HTERT RPE-1 (cell line): Measurements from ENCODE around the gene ALAD.
"Not testable (repeated sequence)": the region's sequence is repeated elsewhere in the genome, so short reads cannot be mapped to it uniquely, and the experiment has no call there.

Experiments used
- in situ Hi-C: fragments of 300-500 bp; cut with MboI; formaldehyde crosslinking; loops from 4 replicates; pipeline ENCODE4 v1.14.3; 2020; ENCODE audit warnings: low sequenced_read_pairs

The ALAD gene

GRCh38 chr9:113401027-113401792 is at the start of gene ALAD:
Gene ALAD, minus strand, starts transcription at chr9:113401284. Its CDS starts 7,725 bp downstream, at chr9:113393559.
- in situ Hi-C loops = no loop called here

DNA sequence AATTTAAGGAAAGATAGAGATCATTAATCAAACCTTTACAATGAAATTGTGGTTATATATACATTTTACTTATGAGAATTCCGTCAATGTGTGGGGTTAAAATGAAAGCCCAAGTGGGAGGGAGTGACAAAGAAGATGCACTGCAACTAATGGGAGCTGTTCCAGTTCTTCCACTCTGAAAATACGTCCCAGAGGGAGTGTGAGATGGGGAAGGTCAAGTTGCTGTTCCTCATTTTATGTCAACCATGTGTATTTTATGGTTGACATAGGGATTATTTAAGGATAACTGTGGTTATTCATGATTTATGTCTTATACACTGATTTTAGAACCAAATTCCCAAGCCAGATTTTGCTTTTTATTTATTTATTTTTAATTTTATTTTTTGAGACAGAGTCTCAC is 48.3 kb upstream of the ALAD start:
- in situ Hi-C loops = no loop called here

DNA sequence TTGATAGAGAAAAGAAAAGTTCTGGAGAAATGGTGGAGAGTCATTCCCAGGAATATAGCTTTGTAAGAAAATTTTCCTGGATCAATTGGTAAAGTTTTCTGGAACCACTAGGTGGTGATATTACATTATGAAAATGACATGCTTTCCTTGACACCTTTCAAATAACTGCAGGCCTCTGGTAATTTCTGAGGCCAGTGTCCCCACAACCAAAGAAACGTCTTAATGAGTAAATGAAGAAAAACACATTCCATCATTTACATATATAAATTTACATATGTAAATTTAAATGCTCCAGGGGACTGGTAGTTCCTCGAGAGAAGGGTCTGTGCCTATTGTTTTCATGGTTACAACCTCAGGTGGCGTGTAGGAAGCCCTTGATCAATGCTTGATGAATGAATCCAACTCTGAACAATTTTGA is 45.2 kb upstream of the ALAD start:
- in situ Hi-C loops = no loop called here

DNA sequence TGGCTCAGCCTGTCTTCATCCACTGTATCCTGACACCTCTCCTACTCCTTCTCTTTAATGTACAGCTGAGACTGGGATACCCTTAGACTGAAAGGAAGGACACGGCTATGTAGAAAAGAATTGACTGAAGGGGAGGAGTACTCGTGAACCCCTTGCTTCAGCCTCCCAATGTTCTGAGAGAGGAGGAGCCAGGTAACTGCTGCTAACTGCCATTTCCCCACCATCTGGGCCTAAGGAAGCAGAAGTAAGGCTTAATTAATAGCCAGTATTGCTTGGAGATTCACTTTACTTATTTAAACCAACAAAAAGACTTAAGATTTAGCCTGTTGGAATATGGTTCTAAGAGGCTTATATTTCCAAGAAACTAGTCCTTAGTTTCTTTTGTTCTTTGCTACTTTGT is 43.7 kb upstream of the ALAD start:
- in situ Hi-C loops = no loop called here

DNA sequence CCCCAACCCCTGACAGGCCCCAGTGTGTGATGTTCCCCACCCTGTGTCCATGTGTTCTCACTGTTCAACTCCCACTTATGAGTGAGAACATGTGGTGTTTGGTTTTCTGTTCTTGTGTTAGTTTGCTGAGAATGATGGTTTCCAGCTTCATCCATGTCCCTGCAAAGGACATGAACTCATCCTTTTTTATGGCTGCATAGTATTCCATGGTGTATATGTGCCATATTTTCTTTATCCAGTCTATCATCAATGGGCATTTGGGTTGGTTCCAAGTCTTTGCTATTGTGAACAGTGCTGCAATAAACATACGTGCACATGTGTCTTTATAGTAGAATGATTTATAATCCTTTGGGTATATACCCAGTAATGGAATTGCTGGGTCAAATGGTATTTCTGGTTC is 36.6 kb upstream of the ALAD start:
- in situ Hi-C loops = not testable (repeated sequence)

DNA sequence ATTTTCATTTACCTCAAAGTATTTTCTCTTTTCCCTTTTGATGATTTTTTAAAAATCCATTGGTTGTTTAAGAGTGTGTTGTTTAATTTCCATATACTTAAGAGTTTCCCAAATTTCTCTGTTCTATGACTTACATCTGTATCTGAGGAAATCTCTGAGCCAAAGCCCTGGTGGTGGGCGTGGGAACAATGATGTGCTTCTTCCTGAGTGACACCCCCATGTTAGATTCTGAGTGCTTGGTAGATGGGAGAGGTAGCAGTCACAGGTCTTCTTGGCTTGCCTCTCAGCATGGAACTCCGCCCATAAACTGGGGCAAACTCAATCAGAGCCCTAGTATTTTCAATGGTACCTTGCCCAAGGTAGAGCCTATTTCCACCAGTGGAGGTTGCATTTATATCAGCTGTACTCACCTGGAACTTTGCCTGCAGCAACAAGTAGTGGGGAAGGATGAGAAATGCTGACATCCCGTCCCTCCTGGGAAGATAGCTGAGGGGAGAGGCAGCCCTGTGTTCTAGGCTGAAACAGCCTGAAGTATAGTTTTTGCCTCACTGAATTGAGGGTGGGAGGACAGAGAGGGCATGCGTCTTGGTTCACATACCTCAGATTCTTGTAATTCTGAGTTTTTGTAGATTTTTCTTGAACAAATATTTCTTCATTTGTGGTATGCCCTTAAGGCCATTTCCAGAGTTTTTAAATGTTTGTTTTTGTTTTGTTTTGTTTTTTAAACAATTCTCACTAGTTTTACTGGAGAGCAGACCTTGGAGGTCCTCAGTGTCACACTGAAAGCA is 35.8 kb upstream of the ALAD start:
- in situ Hi-C loops = no loop called here

GRCh38 chr9:113431191-113431590 is 30.1 kb upstream of the ALAD start:
- in situ Hi-C loops = no loop called here

GRCh38 chr9:113428062-113428615 is 27.1 kb upstream of the ALAD start:
- in situ Hi-C loops = no loop called here

- in situ Hi-C loops = no loop called here
These were observed 26.5 kb upstream of the ALAD start for GRCh38 chr9:113427629-113428028.

GRCh38 chr9:113426701-113427100 is 25.6 kb upstream of the ALAD start:
- in situ Hi-C loops = no loop called here

DNA sequence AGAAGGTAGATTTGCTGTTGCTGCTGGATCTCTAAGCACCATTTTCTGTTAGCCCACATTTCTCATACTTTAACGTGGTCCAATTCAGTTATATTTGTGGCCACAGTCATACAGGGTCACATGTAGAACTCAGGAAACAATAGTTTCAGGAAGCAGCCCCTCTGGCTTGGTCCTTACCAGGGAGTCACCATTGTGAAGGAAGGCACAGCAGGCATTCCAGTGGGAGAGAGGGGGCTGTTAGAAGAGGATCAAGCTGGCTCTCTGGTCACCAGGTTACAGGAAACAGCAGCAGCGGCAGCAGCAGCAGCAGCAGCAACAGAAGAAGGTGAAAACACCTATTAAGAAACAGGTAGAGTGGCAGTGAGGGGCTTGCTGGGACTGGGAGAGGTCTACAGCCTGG is 24.0 kb upstream of the ALAD start:
- in situ Hi-C loops = no loop called here

- in situ Hi-C loops = no loop called here
These were observed 20.6 kb upstream of the ALAD start for GRCh38 chr9:113421726-113422125.

- in situ Hi-C loops = no loop called here
These were observed 16.3 kb upstream of the ALAD start for GRCh38 chr9:113417370-113417769.

DNA sequence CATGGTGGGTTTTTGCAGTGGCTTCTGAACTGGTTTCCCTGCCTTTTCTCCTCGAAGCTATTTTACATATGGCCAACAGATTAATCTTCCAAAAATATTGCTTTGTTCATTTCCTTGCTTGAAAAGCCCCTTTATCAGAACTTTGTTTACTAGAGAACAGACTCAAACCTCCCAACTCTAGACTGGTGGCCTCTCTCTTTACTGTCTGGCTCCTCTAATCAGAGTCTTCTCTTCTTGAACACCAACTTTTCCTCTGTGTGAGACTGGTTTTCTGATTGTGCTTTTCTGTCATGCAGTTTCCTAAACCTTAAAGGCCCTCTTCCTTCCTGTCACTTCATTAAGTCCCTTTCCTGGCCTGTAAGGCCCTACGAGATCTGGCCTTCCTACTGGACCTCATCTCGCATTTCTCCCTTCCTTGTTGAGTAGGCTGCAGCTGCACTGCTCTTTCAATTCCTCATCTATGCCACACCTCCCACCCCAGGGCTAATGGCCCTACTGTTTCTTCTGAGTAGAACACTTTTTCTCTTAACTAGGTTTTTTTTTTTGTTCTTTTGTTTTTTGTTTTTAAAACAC is 15.2 kb upstream of the ALAD start:
- in situ Hi-C loops = no loop called here

- in situ Hi-C loops = no loop called here
These were observed 9.3 kb upstream of the ALAD start, which contains the start of the genes C9orf43 and POLE3 for GRCh38 chr9:113410207-113410864. Gene C9orf43, plus strand, starts transcription at chr9:113410747. Its CDS starts 2,747 bp downstream, at chr9:113413494. Gene POLE3, minus strand, starts transcription at chr9:113410675. Its CDS starts 382 bp downstream, at chr9:113410293.

DNA sequence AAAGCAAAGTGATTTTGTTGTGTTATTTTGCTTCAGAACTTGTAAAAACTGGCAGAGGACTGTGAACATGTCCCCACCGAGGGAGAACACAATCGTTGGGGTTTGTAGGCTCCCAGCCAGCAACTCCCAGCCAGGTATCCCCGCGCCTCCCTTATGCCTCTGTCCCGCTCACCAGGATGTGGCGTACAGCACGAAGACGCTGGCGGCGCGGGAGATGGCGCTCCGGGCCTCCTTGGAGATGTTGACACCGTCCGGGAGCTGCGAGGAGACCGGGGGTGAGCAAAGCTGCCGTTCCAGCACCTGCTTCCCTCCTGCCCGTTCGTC is 8.8 kb upstream of the ALAD start:
- in situ Hi-C loops = no loop called here

GRCh38 chr9:113409481-113409880 is 8.4 kb upstream of the ALAD start:
- in situ Hi-C loops = no loop called here

DNA sequence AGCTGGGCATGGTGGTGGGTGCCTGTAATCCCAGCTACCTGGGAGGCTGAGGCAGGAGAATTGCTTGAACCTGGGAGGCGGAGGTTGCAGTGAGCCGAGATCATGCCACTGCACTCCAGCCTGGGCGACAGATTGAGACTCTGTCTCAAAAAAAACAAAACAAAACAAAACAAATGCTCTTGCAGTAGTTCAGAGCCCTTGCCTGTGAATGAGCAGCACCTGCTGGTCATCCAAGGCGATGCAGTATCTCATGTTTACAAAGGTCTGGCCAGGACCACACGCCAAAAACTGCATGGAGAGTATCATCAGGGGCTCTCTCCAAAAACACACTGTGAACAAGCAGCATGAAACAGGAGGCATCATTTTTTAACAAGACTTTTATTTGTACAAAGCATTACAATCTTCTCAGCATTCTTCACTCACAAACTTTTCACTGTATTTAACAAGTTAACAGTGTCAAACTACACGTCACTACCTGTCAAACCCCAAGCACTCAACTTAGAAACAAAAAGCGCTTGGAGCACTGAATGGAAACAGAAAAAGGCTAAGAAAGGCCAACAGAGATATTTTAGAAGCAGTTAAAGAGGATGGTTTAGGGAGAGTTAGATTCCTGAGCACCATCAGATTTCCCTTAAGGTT is 5.9 kb upstream of the ALAD start:
- in situ Hi-C loops = not testable (repeated sequence)

GRCh38 chr9:113406353-113406752 is 5.3 kb upstream of the ALAD start:
- in situ Hi-C loops = not testable (repeated sequence)

DNA sequence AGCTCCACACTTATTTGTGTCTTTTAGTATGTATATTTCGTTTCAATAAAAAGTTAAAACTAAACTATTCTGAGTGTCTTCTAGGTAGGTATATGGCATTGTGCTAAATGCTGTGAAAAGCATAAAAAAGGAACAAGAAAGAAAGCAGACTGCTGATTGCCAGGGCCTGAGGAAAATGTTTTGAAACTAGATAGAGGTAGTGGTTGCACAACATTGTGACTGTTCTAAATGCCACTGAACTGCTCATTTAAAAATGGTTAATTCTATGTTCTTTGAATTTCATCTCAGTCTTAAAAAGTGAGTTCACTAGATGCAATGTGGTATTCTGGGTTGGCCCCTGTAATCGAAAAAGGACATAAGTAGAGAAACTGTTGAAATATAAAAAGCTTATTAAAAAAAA is 2.6 kb upstream of the ALAD start:
- in situ Hi-C loops = no loop called here
